Measurements from ENCODE around the gene FLNC. TPM values are rescaled to one million over a fixed set of nuclear protein-coding genes. Genes with fewer than 3 reads are reported as not detected.
A peak's percentile ranks its signal among the peaks of the same experiment; 100 is the strongest.

FLNC gene
- total and polyA plus RNA-seq, 10 donors = 0.21 to 1.8 (median 0.66) TPM

- intact Hi-C loops (cut with DNase I; ENCODE audit: low total_unique reads) = no loop called here
- no peak for DNase-seq
- WGBS, 5 donors = 84 to 90% (median 85%) methylated on average over 11 of the region's 11 CpGs
Observed at GRCh38 chr7:128867842-128868623, 37.8 kb downstream of the FLNC start.

GRCh38 chr7:128868624-128869137, 38.5 kb downstream of the FLNC start:
- intact Hi-C loops (cut with DNase I; ENCODE audit: low total_unique reads) = no loop called here
- WGBS, 5 donors = 40 to 59% (median 52%) methylated on average over 12 to 13 of the region's 13 CpGs
- no peaks in the 10 kb centered on the region for H3K9me3 ChIP-seq
- peaks cover 12 to 57% (median 34%) of the 10 kb centered on the region in 6 donors for H3K4me1 ChIP-seq
- no peak overlapping the region for H3K27ac ChIP-seq
- DNase-seq = no peak
- TF ChIP-seq, protein P1, sequence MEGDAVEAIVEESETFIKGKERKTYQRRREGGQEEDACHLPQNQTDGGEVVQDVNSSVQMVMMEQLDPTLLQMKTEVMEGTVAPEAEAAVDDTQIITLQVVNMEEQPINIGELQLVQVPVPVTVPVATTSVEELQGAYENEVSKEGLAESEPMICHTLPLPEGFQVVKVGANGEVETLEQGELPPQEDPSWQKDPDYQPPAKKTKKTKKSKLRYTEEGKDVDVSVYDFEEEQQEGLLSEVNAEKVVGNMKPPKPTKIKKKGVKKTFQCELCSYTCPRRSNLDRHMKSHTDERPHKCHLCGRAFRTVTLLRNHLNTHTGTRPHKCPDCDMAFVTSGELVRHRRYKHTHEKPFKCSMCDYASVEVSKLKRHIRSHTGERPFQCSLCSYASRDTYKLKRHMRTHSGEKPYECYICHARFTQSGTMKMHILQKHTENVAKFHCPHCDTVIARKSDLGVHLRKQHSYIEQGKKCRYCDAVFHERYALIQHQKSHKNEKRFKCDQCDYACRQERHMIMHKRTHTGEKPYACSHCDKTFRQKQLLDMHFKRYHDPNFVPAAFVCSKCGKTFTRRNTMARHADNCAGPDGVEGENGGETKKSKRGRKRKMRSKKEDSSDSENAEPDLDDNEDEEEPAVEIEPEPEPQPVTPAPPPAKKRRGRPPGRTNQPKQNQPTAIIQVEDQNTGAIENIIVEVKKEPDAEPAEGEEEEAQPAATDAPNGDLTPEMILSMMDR (IDR thresholded peaks at IDR 0.05 in 8 of 11, conservative IDR thresholded peaks at IDR 0.05 in 3 of 11) = no peak
- TF ChIP-seq POLR2A (IDR thresholded peaks at IDR 0.05) = no peak
- TF ChIP-seq POLR2AphosphoS5 (IDR thresholded peaks at IDR 0.05) = no peak
- peaks cover 0 to 26% (median 14%) of the 10 kb centered on the region in 6 donors for H3K36me3 ChIP-seq
- H3K4me3 ChIP-seq = peak overlapping the region; percentile 33 to 80 (median 56)
- H3K27me3 ChIP-seq (replicated peaks in 1 of 7) = peaks cover 0 to 23% (median 19%) of the 10 kb centered on the region in 7 donors

More at GRCh38 chr7:128867842-128868623, 37.8 kb downstream of the FLNC start:
- no peaks in the 10 kb centered on the region for H3K9me3 ChIP-seq
- H3K4me1 ChIP-seq = peaks cover 14 to 63% (median 40%) of the 10 kb centered on the region in 6 donors
- peaks cover 0 to 26% (median 14%) of the 10 kb centered on the region in 6 donors for H3K36me3 ChIP-seq
- TF ChIP-seq POLR2AphosphoS5 (IDR thresholded peaks at IDR 0.05) = no peak
- no peak overlapping the region for H3K27ac ChIP-seq
- H3K27me3 ChIP-seq (replicated peaks in 1 of 7) = peaks cover 0 to 23% (median 19%) of the 10 kb centered on the region in 7 donors
- no peak overlapping the region for H3K4me3 ChIP-seq

DNA sequence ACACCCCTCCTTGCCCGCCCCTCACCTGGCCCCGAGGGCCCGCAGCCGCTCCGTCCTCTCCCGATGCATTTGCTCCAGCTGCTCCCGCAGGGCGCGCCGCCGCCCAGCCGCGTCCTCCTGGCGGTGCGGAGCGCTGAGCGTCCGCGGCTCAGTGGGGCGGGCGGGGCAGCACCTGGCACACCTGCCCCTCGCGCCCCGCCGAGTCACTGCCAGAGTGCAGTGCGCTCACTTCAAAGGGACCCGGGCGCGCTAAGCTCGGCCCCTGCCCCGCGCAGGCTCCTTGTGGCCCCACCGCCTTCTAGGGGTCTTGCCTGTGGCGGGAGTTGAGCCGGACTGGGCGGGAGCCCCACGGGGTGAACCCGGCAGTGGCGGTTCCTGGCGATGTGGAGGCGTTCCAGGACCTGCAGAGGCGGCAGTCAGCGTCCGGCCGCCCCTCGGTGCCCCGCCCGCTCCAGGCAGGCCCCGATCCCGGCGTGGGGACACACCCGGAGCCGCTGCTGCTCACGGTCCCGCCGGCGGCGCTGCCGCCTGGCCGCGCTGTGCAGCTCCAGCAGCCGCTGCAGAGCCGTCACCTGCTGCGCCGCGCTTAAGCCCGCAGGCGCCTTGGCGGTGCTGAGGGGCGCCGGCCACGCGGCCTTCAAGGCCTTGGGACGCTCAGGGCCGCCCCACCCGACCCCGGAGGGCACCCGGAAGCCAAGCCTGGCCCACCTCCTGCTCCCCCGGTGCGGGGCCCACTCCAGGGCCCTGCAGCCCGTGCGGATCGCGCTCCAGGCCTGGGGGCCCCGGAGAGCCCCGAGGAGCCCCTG, 39.1 kb downstream of the FLNC start:
- no peak overlapping the region for H3K27ac ChIP-seq
- H3K27me3 ChIP-seq (replicated peaks in 1 of 7) = peaks cover 0 to 25% (median 19%) of the 10 kb centered on the region in 7 donors
- H3K36me3 ChIP-seq = peaks cover 0 to 26% (median 14%) of the 10 kb centered on the region in 6 donors
- DNase-seq = peak; percentile 86
- intact Hi-C loops (cut with DNase I; ENCODE audit: low total_unique reads) = no loop called here
- peaks cover 7 to 51% (median 28%) of the 10 kb centered on the region in 6 donors for H3K4me1 ChIP-seq
- H3K4me3 ChIP-seq = peak overlapping the region; percentile 33 to 80 (median 56)
- H3K9me3 ChIP-seq = no peaks in the 10 kb centered on the region
- TF ChIP-seq, protein P1 (IDR thresholded peaks at IDR 0.05 in 8 of 11, conservative IDR thresholded peaks at IDR 0.05 in 3 of 11) = peak in 3 of 11 experiments; percentile 17 to 24 (median 21)
- TF ChIP-seq POLR2A (IDR thresholded peaks at IDR 0.05) (no peak), POLR2AphosphoS5 (IDR thresholded peaks at IDR 0.05) (peak in 2 of 3 donors; percentile 2 to 61)
- WGBS, 5 donors = 0 to 2% (median 1%) methylated on average over 16 to 86 of the region's 86 CpGs

GRCh38 chr7:128869944-128870285, 39.7 kb downstream of the FLNC start:
- no peak overlapping the region for H3K27ac ChIP-seq
- H3K4me1 ChIP-seq = peaks cover 7 to 45% (median 24%) of the 10 kb centered on the region in 6 donors
- H3K4me3 ChIP-seq = peak overlapping the region; percentile 33 to 80 (median 56)
- intact Hi-C loops (cut with DNase I; ENCODE audit: low total_unique reads) = no loop called here
- 4 to 28% (median 5%) methylated on average over 3 to 30 of the region's 30 CpGs for WGBS, 5 donors
- no peaks in the 10 kb centered on the region for H3K9me3 ChIP-seq
- TF ChIP-seq, protein P1 (IDR thresholded peaks at IDR 0.05 in 8 of 11, conservative IDR thresholded peaks at IDR 0.05 in 3 of 11) = no peak
- TF ChIP-seq POLR2A (IDR thresholded peaks at IDR 0.05) = no peak
- no peak for TF ChIP-seq POLR2AphosphoS5 (IDR thresholded peaks at IDR 0.05)
- H3K36me3 ChIP-seq = peaks cover 0 to 23% (median 13%) of the 10 kb centered on the region in 6 donors
- H3K27me3 ChIP-seq (replicated peaks in 1 of 7) = peaks cover 0 to 26% (median 19%) of the 10 kb centered on the region in 7 donors
- no peak for DNase-seq
